DOHH2 (cell line): Measurements from ENCODE around the gene HSD17B7.
"Not testable (repeated sequence)": the region's sequence is repeated elsewhere in the genome, so short reads cannot be mapped to it uniquely, and the experiment has no call there.

ENCODE experiments used
- H3F3A ChIP-seq: fragments of 200-600 bp; sonication (generic), shearing (Covaris generic); 2 replicates; pipeline ENCODE4 v1.6.0; 2016; ENCODE audit warnings: antibody characterized with exemption, mild to moderate bottlenecking; ENCODE audit not compliant: control insufficient read depth, insufficient read depth
- H3K27ac ChIP-seq: fragments of 200-600 bp; sonication (generic); 2 replicates; pipeline ENCODE4 v1.5.1; 2014; ENCODE audit warnings: low read depth, mild to moderate bottlenecking, low read length, moderate library complexity
- H3K27me3 ChIP-seq: fragments of 200-600 bp; sonication (generic); 2 replicates; pipeline ENCODE4 v1.6.1; 2014; ENCODE audit warnings: mild to moderate bottlenecking, low read length, mixed read lengths; ENCODE audit not compliant: control insufficient read depth
- H3K36me3 ChIP-seq: fragments of 200-600 bp; sonication (generic); 2 replicates; pipeline ENCODE4 v1.6.1; 2014; ENCODE audit warnings: mild to moderate bottlenecking, low read length, moderate library complexity, mixed read lengths; ENCODE audit not compliant: control insufficient read depth
- H3K4me1 ChIP-seq: fragments of 200-600 bp; sonication (generic); 2 replicates; pipeline ENCODE4 v1.6.1; 2014; ENCODE audit warnings: mild to moderate bottlenecking, low read length, mixed read lengths; ENCODE audit not compliant: control insufficient read depth
- H3K4me2 ChIP-seq: fragments of 200-600 bp; sonication (generic); 2 replicates; pipeline ENCODE4 v1.6.0; 2014; ENCODE audit warnings: mild to moderate bottlenecking, low read length, moderate library complexity
- H3K4me3 ChIP-seq: fragments of 200-600 bp; sonication (generic); 2 replicates; pipeline ENCODE4 v1.5.1; 2014; ENCODE audit warnings: mild to moderate bottlenecking, low read length, mixed read lengths
- H3K79me2 ChIP-seq: fragments of 200-600 bp; sonication (generic); 2 replicates; pipeline ENCODE4 v1.6.1; 2014; ENCODE audit warnings: mild to moderate bottlenecking, low read length, mixed read lengths; ENCODE audit not compliant: control insufficient read depth
- H3K9me2 ChIP-seq: fragments of 200-600 bp; sonication (generic); replicated peaks from 2 replicates; pipeline ENCODE4 v1.6.1; 2014; ENCODE audit warnings: mild to moderate bottlenecking, low read length, mixed read lengths; ENCODE audit not compliant: control insufficient read depth
- H3K9me3 ChIP-seq: fragments of 200-600 bp; sonication (generic); 2 replicates; pipeline ENCODE4 v1.6.1; 2014; ENCODE audit warnings: antibody characterized with exemption, low read length, mixed read lengths; ENCODE audit not compliant: control insufficient read depth, insufficient read depth
- H4K20me1 ChIP-seq: fragments of 200-600 bp; sonication (generic); 2 replicates; pipeline ENCODE4 v1.6.0; 2014; ENCODE audit warnings: low read depth, mild to moderate bottlenecking, antibody characterized with exemption, low read length, moderate library complexity; ENCODE audit not compliant: control insufficient read depth, insufficient read depth
- EZH2phosphoT487 ChIP-seq: fragments of 200-600 bp; sonication (generic); IDR thresholded peaks from 2 replicates; pipeline ENCODE4 v1.6.1; 2017; ENCODE audit warnings: borderline replicate concordance, mild to moderate bottlenecking, antibody characterized with exemption, low read length, moderate library complexity, mixed read lengths
- TF ChIP-seq, protein P1 (sequence below): fragments of 200-600 bp; sonication (generic); IDR thresholded peaks from one replicate; pipeline ENCODE4 v1.5.1; 2014; ENCODE audit warnings: antibody characterized with exemption, mild to moderate bottlenecking, low read depth, low read length; ENCODE audit not compliant: poor library complexity, severe bottlenecking

The HSD17B7 gene, protein sequence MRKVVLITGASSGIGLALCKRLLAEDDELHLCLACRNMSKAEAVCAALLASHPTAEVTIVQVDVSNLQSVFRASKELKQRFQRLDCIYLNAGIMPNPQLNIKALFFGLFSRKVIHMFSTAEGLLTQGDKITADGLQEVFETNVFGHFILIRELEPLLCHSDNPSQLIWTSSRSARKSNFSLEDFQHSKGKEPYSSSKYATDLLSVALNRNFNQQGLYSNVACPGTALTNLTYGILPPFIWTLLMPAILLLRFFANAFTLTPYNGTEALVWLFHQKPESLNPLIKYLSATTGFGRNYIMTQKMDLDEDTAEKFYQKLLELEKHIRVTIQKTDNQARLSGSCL

DNA sequence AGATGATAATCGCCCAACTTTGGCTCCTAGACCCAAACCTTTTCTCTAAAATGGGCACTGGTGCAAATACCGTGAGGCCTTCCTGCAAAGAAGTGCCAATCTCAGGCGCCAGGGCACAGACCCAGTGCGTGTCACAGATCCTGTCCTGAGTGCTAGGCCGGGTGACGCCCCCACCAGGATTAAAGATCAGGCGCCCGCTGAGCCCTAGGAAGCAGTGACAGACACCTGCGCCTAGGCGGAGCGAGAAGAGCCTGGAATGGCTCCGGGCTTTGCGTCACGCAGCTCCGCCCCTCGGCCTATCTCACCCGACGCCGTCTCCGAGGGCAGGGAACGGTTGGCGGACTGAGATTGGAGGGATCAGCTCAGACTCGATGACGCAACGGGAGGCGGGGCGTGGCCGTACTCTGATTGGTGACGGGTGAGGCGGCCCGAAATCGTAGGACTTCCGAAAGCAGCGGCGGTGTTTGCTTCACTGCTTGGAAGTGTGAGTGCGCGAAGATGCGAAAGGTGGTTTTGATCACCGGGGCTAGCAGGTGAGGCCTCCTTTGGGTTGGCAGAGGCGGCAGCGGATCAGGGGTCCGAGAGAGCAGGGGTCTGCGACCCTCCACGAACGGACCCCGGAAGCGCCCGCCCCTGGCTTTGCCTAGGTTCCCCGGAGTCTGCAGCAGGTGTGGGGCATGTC, at the start of gene HSD17B7:
HSD17B7 (plus strand) TSS at position 400 of the 682 bp plus-strand sequence; CDS start at position 499, 99 bp downstream.
- H3K9me2 ChIP-seq, H4K20me1 ChIP-seq, H3F3A ChIP-seq, H3K27me3 ChIP-seq, H3K9me3 ChIP-seq, H3K4me1 ChIP-seq: not testable (repeated sequence)
- Histone ChIP-seq H3K4me2 (peak within 1 kb of the TSS; percentile 75), H3K4me3 (peak within 1 kb of the TSS; percentile 69), H3K36me3 (peaks cover 20% of the 10 kb centered on the region), H3K27ac (peak within 1 kb of the TSS; percentile 74), H3K79me2 (peaks cover 26% of the 10 kb centered on the region)

DNA sequence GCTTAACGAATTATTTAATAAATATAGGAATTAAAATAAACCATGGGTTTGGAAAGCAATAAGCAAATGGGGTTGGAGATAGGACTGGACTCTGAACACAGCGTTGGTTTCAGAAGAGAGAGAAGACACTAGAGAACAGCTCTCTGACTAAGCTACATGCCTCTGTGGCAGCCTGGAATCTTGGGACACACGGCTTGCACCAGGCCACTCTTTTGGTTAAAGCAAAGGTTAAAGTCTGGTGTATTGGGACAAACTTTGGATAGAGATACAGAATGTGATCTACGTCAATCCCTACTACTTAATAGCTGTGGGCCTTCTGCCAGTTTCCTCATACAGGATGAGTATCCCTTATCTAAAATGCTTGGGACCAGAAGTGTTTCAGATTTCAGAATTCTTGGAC, 49.7 kb upstream of the HSD17B7 start:
- H3K9me3 ChIP-seq = no peaks in the 10 kb centered on the region

DNA sequence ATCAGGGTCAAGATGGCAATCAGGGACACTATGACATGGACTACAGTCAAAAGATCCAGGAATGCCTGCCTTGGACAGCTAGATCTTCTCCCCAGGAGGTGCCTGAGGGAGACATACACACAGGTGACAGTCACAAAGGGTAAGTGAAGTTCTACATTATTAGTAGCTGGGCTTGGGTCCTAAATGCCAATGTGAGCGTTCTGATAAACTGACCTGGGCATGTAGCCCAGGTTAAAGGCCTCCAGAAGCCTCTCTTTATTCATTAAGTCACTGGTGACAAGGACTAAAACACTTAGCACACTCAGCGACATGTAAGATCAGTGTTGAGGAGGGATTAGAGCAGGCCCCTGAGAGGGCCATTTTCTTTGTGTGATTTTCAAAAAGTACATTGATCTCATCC, 48.9 kb upstream of the HSD17B7 start:
- no peaks in the 10 kb centered on the region for H3K4me1 ChIP-seq
- no peaks in the 10 kb centered on the region for H3F3A ChIP-seq
- no peak overlapping the region for H3K27ac ChIP-seq
- TF ChIP-seq EZH2phosphoT487 = no peak
- TF ChIP-seq, protein P1, sequence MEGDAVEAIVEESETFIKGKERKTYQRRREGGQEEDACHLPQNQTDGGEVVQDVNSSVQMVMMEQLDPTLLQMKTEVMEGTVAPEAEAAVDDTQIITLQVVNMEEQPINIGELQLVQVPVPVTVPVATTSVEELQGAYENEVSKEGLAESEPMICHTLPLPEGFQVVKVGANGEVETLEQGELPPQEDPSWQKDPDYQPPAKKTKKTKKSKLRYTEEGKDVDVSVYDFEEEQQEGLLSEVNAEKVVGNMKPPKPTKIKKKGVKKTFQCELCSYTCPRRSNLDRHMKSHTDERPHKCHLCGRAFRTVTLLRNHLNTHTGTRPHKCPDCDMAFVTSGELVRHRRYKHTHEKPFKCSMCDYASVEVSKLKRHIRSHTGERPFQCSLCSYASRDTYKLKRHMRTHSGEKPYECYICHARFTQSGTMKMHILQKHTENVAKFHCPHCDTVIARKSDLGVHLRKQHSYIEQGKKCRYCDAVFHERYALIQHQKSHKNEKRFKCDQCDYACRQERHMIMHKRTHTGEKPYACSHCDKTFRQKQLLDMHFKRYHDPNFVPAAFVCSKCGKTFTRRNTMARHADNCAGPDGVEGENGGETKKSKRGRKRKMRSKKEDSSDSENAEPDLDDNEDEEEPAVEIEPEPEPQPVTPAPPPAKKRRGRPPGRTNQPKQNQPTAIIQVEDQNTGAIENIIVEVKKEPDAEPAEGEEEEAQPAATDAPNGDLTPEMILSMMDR = no peak
- H3K4me2 ChIP-seq = no peak overlapping the region
- H3K27me3 ChIP-seq = no peaks in the 10 kb centered on the region
- no peak overlapping the region for H3K4me3 ChIP-seq
- H4K20me1 ChIP-seq = no peaks in the 10 kb centered on the region
- no peaks in the 10 kb centered on the region for H3K79me2 ChIP-seq
- no peaks in the 10 kb centered on the region for H3K36me3 ChIP-seq
- H3K9me3 ChIP-seq = no peaks in the 10 kb centered on the region
- no peaks in the 10 kb centered on the region for H3K9me2 ChIP-seq

More for the DNA sequence above, 49.7 kb upstream of the HSD17B7 start:
- Histone ChIP-seq H3K4me2 (no peak overlapping the region), H3K9me2 (no peaks in the 10 kb centered on the region), H3K27me3 (no peaks in the 10 kb centered on the region), H3K79me2 (no peaks in the 10 kb centered on the region), H3K27ac (no peak overlapping the region), H3F3A (no peaks in the 10 kb centered on the region), H3K4me1 (no peaks in the 10 kb centered on the region), H4K20me1 (no peaks in the 10 kb centered on the region), H3K36me3 (no peaks in the 10 kb centered on the region), H3K4me3 (no peak overlapping the region)
- TF ChIP-seq, protein P1 = no peak
- no peak for TF ChIP-seq EZH2phosphoT487

DNA sequence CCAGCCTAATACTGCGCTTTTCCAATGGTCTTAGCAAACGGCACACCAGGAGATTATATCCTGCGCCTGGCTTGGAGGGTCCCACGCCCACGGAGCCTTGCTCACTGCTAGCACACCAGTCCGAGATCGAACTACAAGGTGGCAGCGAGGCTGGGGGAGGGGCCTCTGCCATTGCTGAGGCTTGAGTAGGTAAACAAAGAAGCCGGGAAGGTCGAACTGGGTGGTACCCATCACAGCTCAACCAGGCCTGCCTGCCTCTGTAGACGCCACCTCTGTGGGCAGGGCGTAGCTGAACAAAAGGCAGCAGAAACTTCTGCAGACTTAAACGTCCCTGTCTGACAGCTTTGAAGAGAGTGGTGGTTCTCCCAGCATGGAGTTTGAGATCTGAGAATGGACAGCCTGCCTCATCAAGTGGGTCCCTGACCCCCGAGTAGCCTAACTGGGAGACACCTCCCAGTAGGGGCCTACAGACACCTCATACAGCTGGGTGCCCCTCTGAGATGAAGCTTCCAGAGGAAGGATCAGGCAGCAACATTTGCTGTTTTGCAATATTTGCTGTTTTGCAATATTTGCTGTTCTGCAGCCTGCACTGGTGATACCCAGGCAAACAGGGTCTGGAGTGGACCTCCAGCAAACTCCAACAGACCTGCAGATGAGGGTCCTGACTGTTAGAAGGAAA, 44.1 kb upstream of the HSD17B7 start:
- not testable (repeated sequence) for H3K27me3 ChIP-seq, H3K9me2 ChIP-seq, H3K79me2 ChIP-seq, H3K4me2 ChIP-seq, H3K27ac ChIP-seq, H3K36me3 ChIP-seq, H3K4me3 ChIP-seq, H3K4me1 ChIP-seq, H4K20me1 ChIP-seq, H3F3A ChIP-seq, H3K9me3 ChIP-seq
